HCT116 (cell line): ENCODE measurements around the gene ACAP2. TPM values are rescaled to one million over a fixed set of nuclear protein-coding genes. Genes with fewer than 3 reads are reported as not detected.

Experiments used
- ATAC-seq: fragments of 200-7000 bp; cut with Tn5 transposase; 2 replicates; pipeline ENCODE4 v1.9.1; 2020; ENCODE audit warnings: mild to moderate bottlenecking, moderate library complexity
- BruUV-seq: library from RNA; stranded (reverse); fragments of 400-500 nt; replicated peaks from 2 replicates; lab custom pipeline; 2021; lab: Mats Ljungman, UMichigan
- CTCF ChIA-PET: fragments of 300-600 bp; sonication (Branson Sonifier 250); formaldehyde crosslinking; loops from one replicate; lab custom pipeline; 2021; ENCODE audit warnings: antibody characterized with exemption; lab: Charles Lee
- POLR2A ChIA-PET: fragments of 300-600, 350-600 bp; sonication (Branson Sonifier 250); formaldehyde crosslinking; loops from one replicate; lab custom pipeline; 2021; ENCODE audit warnings: antibody characterized with exemption; lab: Charles Lee
- RAD21 ChIA-PET, 2 experiments: fragments of 300-600 bp; sonication (Branson Sonifier 250); formaldehyde crosslinking; loops; one replicate each; lab custom pipeline; 2023; ENCODE audit warnings: low total read pairs in 2 of 2; ENCODE audit not compliant: uncharacterized antibody in 2 of 2, unreplicated experiment in 2 of 2, low non-redundant PET in 1 of 2; lab: Charles Lee
- DNase-seq: peaks from one replicate; pipeline ENCODE4 v3.0.0-alpha.2; 2010; ENCODE audit warnings: low read depth, low spot score
- H2AFZ ChIP-seq: fragments of 200-600 bp; shearing (Covaris generic), sonication (generic); 2 replicates; pipeline ENCODE4 v1.6.1; 2017; ENCODE audit warnings: low read depth, mixed run types, mixed read lengths, antibody characterized with exemption, low read length; ENCODE audit not compliant: poor library complexity, severe bottlenecking
- H3K27ac ChIP-seq: 2 replicates; pipeline ENCODE4 v1.5.1; 2012; ENCODE audit warnings: low read depth, low read length
- H3K27me3 ChIP-seq: fragments of 200-600 bp; sonication (generic); 2 replicates; pipeline ENCODE4 v1.6.1; 2016; ENCODE audit warnings: mixed run types, low read length, mixed read lengths; ENCODE audit not compliant: insufficient read depth
- H3K36me3 ChIP-seq, 2 experiments: fragments of 200-500 bp in 1 of 2; fragments of 200-600 bp in 1 of 2; sonication (Bioruptor generic) in 1 of 2; sonication (generic) in 1 of 2; 2 replicates each; pipeline versions ENCODE4 v1.5.1 to v1.6.1; 2014 to 2016; ENCODE audit warnings: low read length in 2 of 2, inconsistent platforms in 1 of 2, mixed read lengths in 1 of 2, mixed run types in 1 of 2; ENCODE audit not compliant: insufficient read depth in 2 of 2, control insufficient read depth in 1 of 2
- H3K4me1 ChIP-seq, 2 experiments: fragments of 200-600 bp in 1 of 2; sonication (generic) in 1 of 2; 2 replicates each; pipeline versions ENCODE4 v1.5.1 to v1.6.1; 2012 to 2017; ENCODE audit warnings: low read length in 2 of 2, inconsistent platforms in 1 of 2, mild to moderate bottlenecking in 1 of 2, mixed read lengths in 1 of 2, mixed run types in 1 of 2, moderate library complexity in 1 of 2; ENCODE audit not compliant: insufficient read depth in 2 of 2, control insufficient read depth in 1 of 2
- H3K4me2 ChIP-seq: fragments of 200-600 bp; sonication (generic); 2 replicates; pipeline ENCODE4 v1.6.1; 2017; ENCODE audit warnings: mixed run types, low read length, mixed read lengths
- H3K4me3 ChIP-seq, 2 experiments: fragments of 200-600 bp in 1 of 2; sonication (generic) in 1 of 2; replicated peaks in 1 of 2; 2 replicates each; pipeline ENCODE4 v1.5.1; 2011 to 2016; ENCODE audit warnings: low read length in 2 of 2, control low read depth in 1 of 2, low read depth in 1 of 2, mild to moderate bottlenecking in 1 of 2, mixed read lengths in 1 of 2, mixed run types in 1 of 2
- H3K79me2 ChIP-seq: fragments of 200-600 bp; sonication (generic); 2 replicates; pipeline ENCODE4 v1.6.1; 2017; ENCODE audit warnings: mild to moderate bottlenecking, mixed run types, low read length, moderate library complexity, mixed read lengths; ENCODE audit not compliant: insufficient read depth
- H3K9ac ChIP-seq: fragments of 200-600 bp; sonication (generic); 2 replicates; pipeline ENCODE4 v1.6.1; 2016; ENCODE audit warnings: low read length, mixed read lengths
- H3K9me2 ChIP-seq: fragments of 200-600 bp; sonication (generic), shearing (Covaris generic); 2 replicates; pipeline ENCODE4 v1.6.1; 2017; ENCODE audit warnings: mixed run types, mild to moderate bottlenecking, moderate library complexity; ENCODE audit not compliant: insufficient read depth
- H3K9me3 ChIP-seq, 2 experiments: fragments of 200-500 bp in 1 of 2; fragments of 200-600 bp in 1 of 2; sonication (Bioruptor generic) in 1 of 2; sonication (generic) in 1 of 2; 2 replicates each; pipeline ENCODE4 v1.6.1; 2014 to 2017; ENCODE audit warnings: low read length in 2 of 2, mixed read lengths in 2 of 2, inconsistent platforms in 1 of 2, low read depth in 1 of 2, mild to moderate bottlenecking in 1 of 2, mixed run types in 1 of 2, moderate library complexity in 1 of 2; ENCODE audit not compliant: control insufficient read depth in 1 of 2, insufficient read depth in 1 of 2
- H4K20me1 ChIP-seq: fragments of 200-600 bp; sonication (generic), shearing (Covaris generic); 2 replicates; pipeline ENCODE4 v1.6.1; 2017; ENCODE audit warnings: mixed run types, mild to moderate bottlenecking, moderate library complexity; ENCODE audit not compliant: insufficient read depth
- CEBPB ChIP-seq: IDR thresholded peaks from 2 replicates; pipeline ENCODE4 v1.6.1; 2012; ENCODE audit warnings: low read depth
- EGR1 ChIP-seq: IDR thresholded peaks from 2 replicates; pipeline ENCODE4 v1.6.1; 2012; ENCODE audit warnings: low read depth
- ELF1 ChIP-seq: IDR thresholded peaks from 2 replicates; pipeline ENCODE4 v1.6.1; 2012; ENCODE audit warnings: low read depth, borderline replicate concordance
- EZH2phosphoT487 ChIP-seq: fragments of 200-600 bp; IDR thresholded peaks from 2 replicates; pipeline ENCODE4 v1.6.1; 2018; ENCODE audit warnings: antibody characterized with exemption, borderline replicate concordance
- FOSL1 ChIP-seq: IDR thresholded peaks from 2 replicates; pipeline ENCODE4 v1.6.1; 2012; ENCODE audit warnings: low read depth
- JUND ChIP-seq: IDR thresholded peaks from 2 replicates; pipeline ENCODE4 v1.6.1; 2012
- POLR2A ChIP-seq: IDR thresholded peaks from 2 replicates; pipeline ENCODE4 v1.7.0; 2011; ENCODE audit warnings: borderline replicate concordance; ENCODE audit not compliant: insufficient read depth, insufficient read length; ENCODE audit errors: extremely low read depth
- POLR2AphosphoS5 ChIP-seq: IDR thresholded peaks from 2 replicates; pipeline ENCODE4 v1.6.1; 2011; ENCODE audit warnings: mild to moderate bottlenecking, low read depth, low read length, moderate library complexity
- SIN3A ChIP-seq: IDR thresholded peaks from 2 replicates; pipeline ENCODE4 v1.6.1; 2012; ENCODE audit warnings: low read depth
- SRF ChIP-seq: IDR thresholded peaks from 2 replicates; pipeline ENCODE4 v1.6.1; 2012; ENCODE audit warnings: low read depth
- TCF7L2 ChIP-seq: IDR thresholded peaks from 2 replicates; pipeline ENCODE4 v1.7.0; 2011; ENCODE audit warnings: borderline replicate concordance, inconsistent platforms; ENCODE audit not compliant: insufficient read depth, insufficient read length; ENCODE audit errors: extremely low read depth
- ZFX ChIP-seq: fragments of 450-650 bp; IDR thresholded peaks from 2 replicates; pipeline ENCODE4 v1.6.1; 2017
- ZNF274 ChIP-seq: fragments of 200-500 bp; sonication (Bioruptor generic); IDR thresholded peaks from 2 replicates; pipeline ENCODE4 v1.6.1; 2014; ENCODE audit warnings: mild to moderate bottlenecking, low read depth, low read length, inconsistent platforms
- intact Hi-C: fragments of 100-400 bp; cut with micrococcal nuclease; formaldehyde crosslinking; loops from 2 replicates; pipeline ENCODE4 v1.10.0; 2022
- total RNA-seq: library from RNA; stranded (reverse); gene quantifications from one replicate; pipeline ENCODE4 v1.2.1, GENCODE V29; 2021; ENCODE audit not compliant: unreplicated experiment
- TF ChIP-seq, protein P1 (sequence below): IDR thresholded peaks from 2 replicates; pipeline ENCODE4 v1.6.1; 2011; ENCODE audit warnings: mild to moderate bottlenecking, low read length, moderate library complexity; ENCODE audit not compliant: insufficient replicate concordance; ENCODE audit errors: extremely low read depth
- TF ChIP-seq, protein P2 (sequence below): IDR thresholded peaks from 2 replicates; pipeline ENCODE4 v1.6.1; 2012
- TF ChIP-seq, protein P3 (sequence below): IDR thresholded peaks from 2 replicates; pipeline ENCODE4 v1.6.1; 2012
- TF ChIP-seq, protein P4 (sequence below): IDR thresholded peaks from 2 replicates; pipeline ENCODE4 v1.6.1; 2012; ENCODE audit warnings: low read depth

ACAP2 gene
- total RNA-seq, 1 experiment from 2014 or later = 43.0 TPM

DNA sequence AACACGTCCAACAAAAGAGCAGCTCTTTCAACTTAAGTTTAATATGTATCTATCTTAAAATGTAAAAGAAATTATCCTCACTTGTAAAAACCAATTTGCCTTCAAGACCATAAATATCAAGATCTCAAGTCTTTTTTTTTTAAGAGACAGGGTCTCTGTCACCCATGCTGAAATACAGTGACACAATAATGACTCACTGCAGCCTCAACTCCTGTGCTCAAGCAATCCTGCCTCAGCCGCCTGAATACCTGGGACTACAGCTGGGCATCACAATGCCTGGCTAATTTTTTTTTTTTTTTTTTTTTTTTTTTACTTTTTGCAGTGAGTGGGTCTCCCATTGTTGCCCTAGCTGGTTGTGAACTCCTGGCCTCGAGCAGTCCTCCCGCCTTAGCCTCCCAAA is 26.0 kb downstream of the ACAP2 start:
- Histone ChIP-seq H3K9me2 (no peaks in the 10 kb centered on the region), H3K27ac (no peak overlapping the region), H3K79me2 (peaks cover 50% of the 10 kb centered on the region), H3K4me1 (peaks cover 0 to 4% of the 10 kb centered on the region in 2 experiments; a peak in 1 of 4 replicates), H3K36me3 (no peaks in the 10 kb centered on the region), H4K20me1 (no peaks in the 10 kb centered on the region; the same call in 1 of the 2 replicates), H3K27me3 (no peaks in the 10 kb centered on the region), H3K4me3 (no peak overlapping the region), H3K4me2 (no peak overlapping the region; the same call in 1 of the 2 replicates), H3K9ac (no peak overlapping the region), H2AFZ (no peak overlapping the region), H3K9me3 (no peaks in the 10 kb centered on the region)
- ATAC-seq (no peak; the same call in 1 of the 2 replicates), DNase-seq (no peak)
- ChIA-PET RAD21 (no interaction called here), POLR2A (no interaction called here), CTCF (no interaction called here)
- TF ChIP-seq EZH2phosphoT487 (no peak), CEBPB (no peak), POLR2AphosphoS5 (no peak), ZFX (no peak), FOSL1 (peak; percentile 59)
- BruUV-seq = no TSS peak
- intact Hi-C loops = no loop called here

DNA sequence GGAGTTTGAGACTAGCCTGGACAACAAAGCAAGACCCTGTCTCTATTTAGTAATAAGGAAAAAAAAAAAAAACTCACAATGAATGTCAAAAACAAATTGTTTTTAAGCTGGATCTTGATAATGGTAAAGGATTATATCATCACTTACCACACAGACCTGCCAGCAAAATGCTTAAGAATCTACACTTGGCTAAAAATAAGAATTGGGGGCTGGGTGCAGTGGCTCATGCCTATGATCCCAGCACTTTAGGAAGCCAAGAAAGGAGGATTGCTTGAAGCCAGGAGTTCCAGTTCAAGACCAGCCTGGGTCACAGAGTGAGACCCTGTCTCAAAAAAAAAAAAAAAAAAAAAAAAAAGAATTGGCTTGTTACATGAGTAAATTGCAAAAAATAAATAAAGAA is 31.0 kb downstream of the ACAP2 start:
- H3K36me3 ChIP-seq = no peaks in the 10 kb centered on the region
- intact Hi-C loops = no loop called here
- no peaks in the 10 kb centered on the region for H3K9me3 ChIP-seq
- H3K4me1 ChIP-seq = no peaks in the 10 kb centered on the region
- H3K27me3 ChIP-seq = no peaks in the 10 kb centered on the region
- H3K9ac ChIP-seq = no peak overlapping the region
- H4K20me1 ChIP-seq = no peaks in the 10 kb centered on the region
- ChIA-PET CTCF (no interaction called here), RAD21 (no interaction called here), POLR2A (no interaction called here)
- no peak overlapping the region for H3K4me2 ChIP-seq
- no peak for ATAC-seq
- DNase-seq = no peak
- H2AFZ ChIP-seq = no peak overlapping the region
- H3K79me2 ChIP-seq = peaks cover 73% of the 10 kb centered on the region
- no TSS peak for BruUV-seq
- no peaks in the 10 kb centered on the region for H3K9me2 ChIP-seq
- no peak overlapping the region for H3K27ac ChIP-seq
- H3K4me3 ChIP-seq = no peak overlapping the region
- no peak for TF ChIP-seq EGR1
- TF ChIP-seq POLR2A = no peak
- TF ChIP-seq TCF7L2 = no peak
- TF ChIP-seq ELF1 = no peak
- TF ChIP-seq ZFX = no peak
- TF ChIP-seq, protein P1, sequence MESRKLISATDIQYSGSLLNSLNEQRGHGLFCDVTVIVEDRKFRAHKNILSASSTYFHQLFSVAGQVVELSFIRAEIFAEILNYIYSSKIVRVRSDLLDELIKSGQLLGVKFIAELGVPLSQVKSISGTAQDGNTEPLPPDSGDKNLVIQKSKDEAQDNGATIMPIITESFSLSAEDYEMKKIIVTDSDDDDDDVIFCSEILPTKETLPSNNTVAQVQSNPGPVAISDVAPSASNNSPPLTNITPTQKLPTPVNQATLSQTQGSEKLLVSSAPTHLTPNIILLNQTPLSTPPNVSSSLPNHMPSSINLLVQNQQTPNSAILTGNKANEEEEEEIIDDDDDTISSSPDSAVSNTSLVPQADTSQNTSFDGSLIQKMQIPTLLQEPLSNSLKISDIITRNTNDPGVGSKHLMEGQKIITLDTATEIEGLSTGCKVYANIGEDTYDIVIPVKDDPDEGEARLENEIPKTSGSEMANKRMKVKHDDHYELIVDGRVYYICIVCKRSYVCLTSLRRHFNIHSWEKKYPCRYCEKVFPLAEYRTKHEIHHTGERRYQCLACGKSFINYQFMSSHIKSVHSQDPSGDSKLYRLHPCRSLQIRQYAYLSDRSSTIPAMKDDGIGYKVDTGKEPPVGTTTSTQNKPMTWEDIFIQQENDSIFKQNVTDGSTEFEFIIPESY = no peak
- no peak for TF ChIP-seq EZH2phosphoT487
- TF ChIP-seq JUND = no peak
- TF ChIP-seq, protein P2, sequence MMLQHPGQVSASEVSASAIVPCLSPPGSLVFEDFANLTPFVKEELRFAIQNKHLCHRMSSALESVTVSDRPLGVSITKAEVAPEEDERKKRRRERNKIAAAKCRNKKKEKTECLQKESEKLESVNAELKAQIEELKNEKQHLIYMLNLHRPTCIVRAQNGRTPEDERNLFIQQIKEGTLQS = no peak
- no peak for TF ChIP-seq SIN3A
- TF ChIP-seq, protein P3, sequence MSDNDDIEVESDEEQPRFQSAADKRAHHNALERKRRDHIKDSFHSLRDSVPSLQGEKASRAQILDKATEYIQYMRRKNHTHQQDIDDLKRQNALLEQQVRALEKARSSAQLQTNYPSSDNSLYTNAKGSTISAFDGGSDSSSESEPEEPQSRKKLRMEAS = no peak
- no peak for TF ChIP-seq SRF
- TF ChIP-seq ZNF274 = no peak
- no peak for TF ChIP-seq CEBPB
- TF ChIP-seq, protein P4, sequence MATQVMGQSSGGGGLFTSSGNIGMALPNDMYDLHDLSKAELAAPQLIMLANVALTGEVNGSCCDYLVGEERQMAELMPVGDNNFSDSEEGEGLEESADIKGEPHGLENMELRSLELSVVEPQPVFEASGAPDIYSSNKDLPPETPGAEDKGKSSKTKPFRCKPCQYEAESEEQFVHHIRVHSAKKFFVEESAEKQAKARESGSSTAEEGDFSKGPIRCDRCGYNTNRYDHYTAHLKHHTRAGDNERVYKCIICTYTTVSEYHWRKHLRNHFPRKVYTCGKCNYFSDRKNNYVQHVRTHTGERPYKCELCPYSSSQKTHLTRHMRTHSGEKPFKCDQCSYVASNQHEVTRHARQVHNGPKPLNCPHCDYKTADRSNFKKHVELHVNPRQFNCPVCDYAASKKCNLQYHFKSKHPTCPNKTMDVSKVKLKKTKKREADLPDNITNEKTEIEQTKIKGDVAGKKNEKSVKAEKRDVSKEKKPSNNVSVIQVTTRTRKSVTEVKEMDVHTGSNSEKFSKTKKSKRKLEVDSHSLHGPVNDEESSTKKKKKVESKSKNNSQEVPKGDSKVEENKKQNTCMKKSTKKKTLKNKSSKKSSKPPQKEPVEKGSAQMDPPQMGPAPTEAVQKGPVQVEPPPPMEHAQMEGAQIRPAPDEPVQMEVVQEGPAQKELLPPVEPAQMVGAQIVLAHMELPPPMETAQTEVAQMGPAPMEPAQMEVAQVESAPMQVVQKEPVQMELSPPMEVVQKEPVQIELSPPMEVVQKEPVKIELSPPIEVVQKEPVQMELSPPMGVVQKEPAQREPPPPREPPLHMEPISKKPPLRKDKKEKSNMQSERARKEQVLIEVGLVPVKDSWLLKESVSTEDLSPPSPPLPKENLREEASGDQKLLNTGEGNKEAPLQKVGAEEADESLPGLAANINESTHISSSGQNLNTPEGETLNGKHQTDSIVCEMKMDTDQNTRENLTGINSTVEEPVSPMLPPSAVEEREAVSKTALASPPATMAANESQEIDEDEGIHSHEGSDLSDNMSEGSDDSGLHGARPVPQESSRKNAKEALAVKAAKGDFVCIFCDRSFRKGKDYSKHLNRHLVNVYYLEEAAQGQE = no peak
